ENCODE data around the gene POMGNT1. TPM values are rescaled to one million over a fixed set of nuclear protein-coding genes. Genes with fewer than 3 reads are reported as not detected.

POMGNT1 gene
- total RNA-seq, 1 donor from 2014 or later, result 85.7 TPM

DNA sequence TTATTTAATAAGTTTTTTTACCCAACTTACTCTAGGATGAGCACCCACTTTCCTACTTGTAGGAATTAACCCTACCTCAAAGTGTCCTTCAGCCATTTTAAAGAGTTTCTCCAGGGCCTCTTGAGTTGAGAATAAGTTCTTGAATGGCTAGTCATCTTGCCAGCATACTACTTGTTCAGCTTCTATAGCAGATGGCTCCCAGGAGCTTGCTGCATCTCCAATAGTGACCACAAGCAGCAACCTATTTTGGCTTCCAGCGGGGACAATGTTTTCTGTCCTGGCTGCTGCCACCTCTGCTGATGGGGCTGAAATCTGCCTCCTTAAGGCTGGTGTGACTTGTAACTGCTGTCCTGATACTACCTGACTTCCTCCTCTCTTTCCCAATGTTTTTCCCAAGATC is 45.0 kb downstream of the POMGNT1 start:
- H3K27ac Mint-ChIP-seq, result no peak overlapping the region
- no peaks in the 10 kb centered on the region for H3K4me1 Mint-ChIP-seq (ENCODE audit: low read depth)
- DNase-seq (ENCODE audit: low spot score), result no peak
- no peak overlapping the region for H3K4me3 Mint-ChIP-seq
- H3K27me3 Mint-ChIP-seq (ENCODE audit: insufficient read depth), result peaks cover 3% of the 10 kb centered on the region
- H3K36me3 Mint-ChIP-seq (ENCODE audit: low read depth), result no peaks in the 10 kb centered on the region
- intact Hi-C loops (cut with micrococcal nuclease), result no loop called here
- H3K9me3 Mint-ChIP-seq, result no peaks in the 10 kb centered on the region

DNA sequence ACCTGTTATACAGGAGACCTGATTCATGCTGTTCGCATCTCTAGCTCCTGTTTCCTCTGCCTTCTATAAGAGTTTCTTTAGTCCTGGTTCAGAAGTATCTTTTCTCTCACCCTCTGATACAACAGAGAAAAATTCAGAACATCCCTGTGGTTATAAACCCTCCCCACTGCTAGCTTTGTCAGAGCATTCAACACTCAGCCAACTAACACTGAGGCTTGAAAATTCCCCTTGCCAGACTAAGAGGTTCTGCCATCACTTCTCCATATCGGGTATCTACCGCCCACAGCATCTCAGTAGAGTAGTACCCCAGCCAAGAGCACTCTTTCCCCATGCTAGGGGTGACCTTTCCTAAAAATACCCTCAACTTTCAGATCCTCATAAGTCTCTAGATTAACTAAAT is 46.2 kb downstream of the POMGNT1 start:
- Mint-ChIP-seq H3K9me3 (no peaks in the 10 kb centered on the region), H3K36me3 (ENCODE audit: low read depth) (no peaks in the 10 kb centered on the region), H3K4me1 (ENCODE audit: low read depth) (no peaks in the 10 kb centered on the region), H3K27ac (no peak overlapping the region), H3K4me3 (no peak overlapping the region), H3K27me3 (ENCODE audit: insufficient read depth) (peaks cover 3% of the 10 kb centered on the region)
- DNase-seq (ENCODE audit: low spot score), result no peak
- intact Hi-C loops (cut with micrococcal nuclease), result no loop called here

DNA sequence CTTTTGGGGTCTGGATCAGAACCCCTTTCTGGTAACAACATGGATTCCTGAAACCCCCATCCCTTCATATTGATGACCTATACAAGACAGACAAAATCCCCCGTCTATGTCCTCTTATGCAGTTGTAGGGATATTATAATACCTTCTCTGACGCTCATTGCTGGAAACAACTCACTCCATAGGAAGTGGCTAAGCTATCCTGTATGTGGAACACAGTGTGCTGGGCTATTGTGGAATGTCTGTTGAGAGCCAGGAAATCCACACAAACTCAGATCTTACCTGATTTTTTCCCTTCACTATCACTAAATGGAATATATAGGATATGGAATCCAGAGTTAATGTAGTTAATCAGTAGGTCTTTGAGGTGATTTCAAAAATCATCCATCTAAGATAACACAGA is 48.1 kb downstream of the POMGNT1 start:
- Mint-ChIP-seq H3K27me3 (ENCODE audit: insufficient read depth) (peaks cover 5% of the 10 kb centered on the region), H3K4me1 (ENCODE audit: low read depth) (no peaks in the 10 kb centered on the region)
- intact Hi-C loops (cut with micrococcal nuclease), result no loop called here

DNA sequence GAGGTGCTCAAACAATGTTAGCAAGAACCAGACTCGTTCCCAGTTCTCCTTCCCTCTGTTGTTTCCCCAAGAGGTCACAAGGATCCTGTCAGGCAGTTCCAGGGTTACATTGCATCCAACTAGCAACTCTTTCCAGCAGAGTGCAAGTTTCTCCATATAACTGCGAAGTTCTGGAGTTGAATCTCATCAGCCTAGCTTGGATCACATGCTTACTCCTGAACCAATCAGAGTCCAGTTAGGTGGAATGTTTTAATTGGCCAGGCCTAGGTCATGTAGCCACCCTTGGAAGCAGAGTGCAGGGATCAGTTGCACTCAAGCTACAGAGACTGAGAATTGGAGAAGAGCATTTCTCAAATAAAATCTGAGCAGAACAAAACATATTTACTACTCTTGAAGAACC is 49.9 kb downstream of the POMGNT1 start:
- intact Hi-C loops (cut with micrococcal nuclease), result no loop called here
- no peaks in the 10 kb centered on the region for H3K4me1 Mint-ChIP-seq (ENCODE audit: low read depth)
- no peaks in the 10 kb centered on the region for H3K36me3 Mint-ChIP-seq (ENCODE audit: low read depth)
- DNase-seq (ENCODE audit: low spot score), result no peak
- H3K27ac Mint-ChIP-seq, result no peak overlapping the region
- no peak overlapping the region for H3K4me3 Mint-ChIP-seq
- H3K9me3 Mint-ChIP-seq, result no peaks in the 10 kb centered on the region
- peaks cover 2% of the 10 kb centered on the region for H3K27me3 Mint-ChIP-seq (ENCODE audit: insufficient read depth)

More for the DNA sequence above, 48.1 kb downstream of the POMGNT1 start:
- H3K27ac Mint-ChIP-seq, result no peak overlapping the region
- H3K9me3 Mint-ChIP-seq, result no peaks in the 10 kb centered on the region
- DNase-seq (ENCODE audit: low spot score), result no peak
- no peak overlapping the region for H3K4me3 Mint-ChIP-seq
- no peaks in the 10 kb centered on the region for H3K36me3 Mint-ChIP-seq (ENCODE audit: low read depth)

Other genes with a start within 250 kb of the POMGNT1 start
- gene PIK3R3, start 65.8 kb downstream of the POMGNT1 start, total RNA-seq, result 3.6 TPM in 2 replicates
- gene TSPAN1, start 23.3 kb downstream of the POMGNT1 start, total RNA-seq, result not detected in 2 replicates
- gene P3R3URF, start 21.9 kb downstream of the POMGNT1 start, total RNA-seq, result not detected in 2 replicates
- gene LURAP1, start 4.9 kb upstream of the POMGNT1 start, total RNA-seq, result 0.15 TPM in 1 of 2 replicates, not detected in the other
- 49.7 and 50.2 TPM in 2 replicates for gene RAD54L, start 49.3 kb upstream of the POMGNT1 start, total RNA-seq
- 62.1 and 62.6 TPM in 2 replicates for gene LRRC41, start 105.2 kb upstream of the POMGNT1 start, total RNA-seq
- 258 and 268 TPM in 2 replicates for gene UQCRH, start 105.3 kb upstream of the POMGNT1 start, total RNA-seq
- 37.6 and 39.6 TPM in 2 replicates for gene NSUN4, start 142.4 kb upstream of the POMGNT1 start, total RNA-seq
- 4.4 and 5.0 TPM in 2 replicates for gene FAAH, start 195.9 kb upstream of the POMGNT1 start, total RNA-seq